Kasumi-1 (cell line): ENCODE measurements around the gene UBE2U.
A peak's percentile ranks its signal among the peaks of the same experiment; 100 is the strongest.

ENCODE experiments used
- DNase-seq, 2 experiments: peaks; one replicate each; lab custom pipeline; 2025; lab: John Stamatoyannopoulos, UW

UBE2U gene, protein sequence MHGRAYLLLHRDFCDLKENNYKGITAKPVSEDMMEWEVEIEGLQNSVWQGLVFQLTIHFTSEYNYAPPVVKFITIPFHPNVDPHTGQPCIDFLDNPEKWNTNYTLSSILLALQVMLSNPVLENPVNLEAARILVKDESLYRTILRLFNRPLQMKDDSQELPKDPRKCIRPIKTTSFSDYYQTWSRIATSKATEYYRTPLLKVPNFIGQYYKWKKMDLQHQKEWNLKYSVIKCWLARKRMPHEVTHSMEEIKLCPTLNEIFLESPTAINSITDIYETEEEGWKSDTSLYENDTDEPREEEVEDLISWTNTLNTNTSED

DNA sequence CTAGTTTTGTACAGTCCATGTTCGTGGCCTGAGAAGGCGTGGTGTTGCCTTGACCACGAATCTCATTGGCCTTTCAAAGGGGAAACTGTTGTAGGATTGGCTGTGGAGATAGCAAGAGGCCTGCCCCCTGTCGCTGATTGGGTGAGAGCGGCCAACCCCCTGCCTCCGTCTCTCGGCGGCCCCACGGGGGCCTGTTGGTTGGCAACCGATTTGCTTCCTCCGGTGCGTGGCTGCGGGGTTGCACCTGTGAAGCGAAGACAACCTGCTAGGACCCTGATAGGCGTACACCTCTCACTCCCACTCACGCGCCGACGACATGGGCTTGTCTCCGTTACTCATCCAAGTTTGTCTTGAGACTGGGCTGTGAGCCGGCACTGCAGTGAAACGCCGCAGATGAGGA lies at the start of gene UBE2U:
TSS of gene UBE2U (plus strand) at position 204 of the 400 bp plus-strand sequence. CDS start 428 bp downstream, outside the sequence.
- no peak for DNase-seq

DNA sequence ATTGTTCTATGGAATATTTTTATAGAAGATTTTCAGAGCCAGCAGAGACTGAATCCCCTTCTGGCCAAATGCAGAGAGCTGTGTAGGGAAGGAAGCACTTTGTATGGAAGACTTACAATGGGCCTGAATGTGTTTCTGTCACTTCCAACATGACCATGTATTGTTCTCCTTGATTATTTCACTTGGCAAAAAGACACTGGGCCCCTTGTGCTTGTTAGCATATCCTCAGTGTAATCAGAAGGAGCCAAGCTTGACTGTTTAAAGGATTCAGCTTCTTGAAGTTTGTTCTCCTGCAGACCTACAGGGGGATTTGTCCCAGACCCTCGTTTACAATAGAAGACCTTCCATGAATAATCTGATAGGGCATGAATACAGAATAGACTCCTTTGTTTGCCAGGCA lies 48.1 kb upstream of the UBE2U start:
- DNase-seq: no peak

DNA sequence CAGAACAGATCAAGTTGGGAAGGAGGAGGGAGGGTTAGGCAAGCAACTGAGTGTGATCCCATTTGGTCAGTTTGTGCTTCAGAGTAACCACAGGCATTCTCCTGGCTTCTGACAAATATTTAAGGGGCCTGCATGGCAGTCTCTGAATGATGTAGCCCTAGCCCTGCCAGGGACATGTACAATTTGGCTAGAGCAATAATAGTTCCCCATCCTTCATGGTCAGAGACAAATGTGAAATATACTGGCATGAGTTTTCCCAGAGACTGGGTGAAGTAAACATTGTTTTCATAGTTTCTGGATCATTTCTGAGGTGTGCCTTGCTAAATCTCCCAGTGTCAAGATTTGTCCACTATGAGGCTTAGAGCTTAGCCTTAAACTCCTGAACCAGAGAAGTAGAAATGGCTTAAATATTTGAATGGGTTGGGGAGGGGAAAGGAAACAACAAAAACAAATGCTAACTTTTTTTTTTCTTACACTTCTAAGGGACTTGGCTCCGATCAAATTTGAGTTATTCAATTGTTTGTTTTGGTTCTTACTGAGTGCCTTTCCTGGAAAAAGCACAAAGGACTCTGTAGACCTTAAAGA lies 42.0 kb upstream of the UBE2U start:
- no peak for DNase-seq

DNA sequence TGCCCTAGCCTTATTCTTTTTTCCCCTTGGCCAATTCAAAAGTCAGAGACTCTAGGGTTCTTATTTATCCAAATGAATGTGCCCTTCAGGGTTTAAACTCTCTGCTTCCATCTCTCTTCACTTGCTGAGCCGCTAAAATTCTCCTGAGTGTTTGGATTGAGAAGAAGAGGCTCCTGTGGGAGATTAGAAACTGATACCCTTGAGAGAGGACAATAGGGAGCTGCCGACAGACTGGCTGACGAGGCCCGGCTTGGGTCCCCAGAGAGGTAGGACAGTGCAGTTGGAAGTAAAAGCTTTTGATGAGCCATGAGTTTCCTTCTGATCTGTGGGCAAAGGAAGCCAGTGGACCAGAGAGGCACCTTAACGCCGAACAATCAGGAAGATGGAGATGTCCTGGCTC lies 41.3 kb upstream of the UBE2U start:
- no peak for DNase-seq

GRCh38 chr1:64162804-64163203 lies 40.6 kb upstream of the UBE2U start:
- no peak for DNase-seq

DNA sequence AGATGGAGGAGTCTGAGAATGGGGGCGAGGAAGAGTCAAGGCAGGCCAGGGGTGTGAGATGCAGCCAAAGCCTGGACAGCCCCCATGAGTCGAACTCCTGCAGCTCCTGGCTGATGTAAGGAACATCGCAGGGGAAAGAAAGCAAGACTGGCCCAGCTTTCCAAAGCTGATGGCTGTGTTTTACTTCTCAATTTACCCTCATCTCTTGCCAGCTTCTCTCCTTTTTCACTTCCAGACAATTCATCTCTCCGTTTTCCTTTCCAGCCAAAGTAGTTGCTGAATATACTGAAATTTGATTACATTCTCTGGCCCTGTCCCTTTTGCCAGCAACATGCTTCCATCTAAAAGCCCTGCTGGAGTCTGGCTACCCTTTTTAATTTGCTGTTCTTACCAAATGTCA lies 40.0 kb upstream of the UBE2U start:
- DNase-seq: no peak

- DNase-seq: peak in 1 of 2 experiments; percentile 0
Observed at GRCh38 chr1:64163970-64164369, 39.5 kb upstream of the UBE2U start.

DNA sequence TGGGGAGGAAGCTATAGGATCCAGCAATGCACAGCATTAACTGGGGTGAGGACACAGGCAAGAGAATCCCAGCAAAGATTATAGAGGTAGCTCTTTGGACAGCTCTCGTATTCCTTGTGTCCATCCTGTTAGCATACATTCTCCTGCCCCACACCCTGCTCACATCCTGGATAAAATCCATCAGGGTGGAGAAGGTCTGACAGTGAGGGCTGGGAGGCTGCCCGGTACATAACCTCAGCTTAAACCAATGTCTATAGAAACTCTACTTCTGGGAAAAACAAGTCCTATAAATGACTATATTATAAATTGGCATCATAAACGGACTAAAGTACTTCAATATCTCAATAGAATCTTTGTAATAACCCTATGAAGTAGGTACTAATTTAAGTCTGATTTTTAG lies 36.8 kb upstream of the UBE2U start:
- no peak for DNase-seq

DNA sequence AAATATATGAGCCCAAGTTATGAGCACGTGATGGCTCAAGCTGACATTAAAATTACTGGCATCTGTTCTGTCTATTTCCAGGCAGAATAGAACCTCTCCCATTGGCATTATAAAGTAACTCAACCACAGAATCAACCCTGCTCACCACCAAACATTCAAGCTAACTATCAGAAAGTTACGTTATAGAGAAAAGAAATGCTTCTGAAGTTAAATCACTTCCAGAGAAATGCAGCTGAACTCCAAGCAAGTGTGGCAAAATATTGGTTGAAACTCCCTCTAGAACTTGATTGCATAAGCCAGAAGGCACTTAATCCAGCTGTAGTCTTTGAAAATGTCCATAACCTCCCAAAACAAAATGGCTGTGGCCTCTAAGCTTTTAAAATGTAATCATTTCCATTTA lies 36.2 kb upstream of the UBE2U start:
- DNase-seq: no peak

- DNase-seq: no peak
Observed at GRCh38 chr1:64171246-64171645, 32.2 kb upstream of the UBE2U start.

- DNase-seq: peak; percentile 33 to 35
Observed at GRCh38 chr1:64171797-64172281, 31.6 kb upstream of the UBE2U start.

GRCh38 chr1:64172458-64172983 lies 30.9 kb upstream of the UBE2U start:
- DNase-seq: no peak

DNA sequence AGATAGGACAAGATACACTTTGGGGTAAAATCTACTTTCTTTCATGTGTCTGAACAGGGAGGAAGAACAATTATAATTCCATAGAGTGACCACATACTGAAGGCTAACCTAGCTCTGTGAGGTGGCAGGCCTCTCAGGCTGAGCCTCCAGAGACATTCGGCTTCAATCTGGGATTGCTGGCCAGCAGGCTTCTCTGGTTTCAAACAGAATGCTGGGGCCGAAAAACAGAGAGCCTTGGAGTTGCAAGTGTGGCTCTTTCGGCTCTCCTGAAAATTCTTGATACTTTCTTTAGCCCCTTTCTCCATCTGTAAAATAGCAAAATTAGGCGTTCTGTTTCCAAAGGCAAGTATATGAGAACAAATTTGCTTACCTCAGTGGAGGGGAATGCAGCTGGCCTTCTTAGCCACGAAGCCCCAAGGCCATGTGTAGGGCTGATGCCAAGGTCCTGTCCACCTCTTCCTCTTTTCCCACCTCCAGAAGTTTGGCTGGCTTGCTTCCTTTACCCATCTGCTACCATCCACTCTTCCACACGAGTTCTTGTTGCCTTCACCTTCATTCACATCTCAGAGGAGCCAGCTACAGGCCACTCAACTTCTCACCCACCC lies 30.0 kb upstream of the UBE2U start:
- DNase-seq: no peak

- no peak for DNase-seq
Observed at GRCh38 chr1:64175639-64176038, 27.8 kb upstream of the UBE2U start.

GRCh38 chr1:64176659-64177058 lies 26.8 kb upstream of the UBE2U start:
- DNase-seq: no peak

GRCh38 chr1:64179588-64179987 lies 23.8 kb upstream of the UBE2U start:
- DNase-seq: no peak

GRCh38 chr1:64182207-64182606 lies 21.2 kb upstream of the UBE2U start:
- DNase-seq: no peak

- DNase-seq: no peak
Observed at GRCh38 chr1:64183395-64184002, 19.9 kb upstream of the UBE2U start.

DNA sequence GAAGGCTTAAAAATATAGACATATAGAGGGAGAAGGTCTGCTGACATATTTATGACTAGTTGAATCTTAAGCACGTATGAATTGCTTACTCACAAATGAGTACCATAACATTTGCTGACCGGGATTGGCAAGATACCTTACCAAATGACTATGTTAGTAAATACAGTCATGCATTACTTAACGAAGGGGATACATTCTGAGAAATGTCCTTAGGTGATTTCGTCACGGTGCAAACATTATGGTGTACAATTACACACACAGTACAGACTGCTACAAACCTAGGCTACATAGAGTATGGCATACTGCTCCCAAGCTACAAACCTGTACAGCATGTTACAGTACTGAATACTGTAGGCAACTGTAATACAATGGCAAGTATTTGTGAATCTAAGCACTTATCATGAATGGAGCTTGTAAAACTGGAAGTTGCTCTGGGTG lies 19.4 kb upstream of the UBE2U start:
- DNase-seq: no peak

DNA sequence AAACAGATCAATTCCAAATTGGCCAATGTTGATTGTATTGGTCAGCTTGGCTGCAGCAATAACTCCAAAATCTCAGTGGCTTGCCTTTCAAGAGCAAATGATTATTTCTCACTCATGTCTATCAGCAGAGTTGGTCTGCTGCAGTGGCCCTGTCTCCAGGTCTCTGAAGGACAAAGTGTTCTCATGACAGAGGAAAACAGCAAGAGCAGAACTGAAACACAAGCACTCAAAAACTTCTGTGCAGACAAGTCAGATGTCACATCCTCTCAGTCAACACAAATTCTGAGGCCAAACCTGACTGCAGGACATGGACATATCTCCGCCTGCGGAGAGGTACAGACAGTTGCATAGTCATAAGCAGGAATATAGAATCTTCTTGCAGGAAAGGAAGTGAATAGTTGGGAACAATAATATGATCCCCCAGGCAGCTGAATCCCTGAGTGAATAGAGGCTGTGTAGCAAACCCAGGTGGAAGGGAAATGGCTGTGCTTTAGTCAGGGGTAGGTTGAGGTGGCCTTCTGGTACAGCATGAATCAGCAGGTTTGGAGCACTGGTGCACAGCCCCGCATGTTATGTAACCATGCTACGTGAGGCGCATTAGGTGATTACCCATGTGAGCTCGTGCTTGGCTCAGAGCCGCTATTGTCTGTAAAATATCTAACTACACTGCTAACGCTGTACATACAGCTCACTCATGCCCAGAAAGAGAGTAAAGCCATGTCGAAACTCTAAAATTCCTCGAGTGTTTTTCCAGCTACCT lies 17.1 kb upstream of the UBE2U start:
- DNase-seq: no peak

GRCh38 chr1:64186898-64187280 lies 16.5 kb upstream of the UBE2U start:
- no peak for DNase-seq

GRCh38 chr1:64187646-64188045 lies 15.8 kb upstream of the UBE2U start:
- no peak for DNase-seq
